GM10266 (cell line): Measurements from ENCODE around the gene CLASP1.

Experiments
- DNase-seq: peaks from one replicate; pipeline ENCODE4 v3.0.0; 2012; ENCODE audit errors: extremely low spot score
- TF ChIP-seq, protein P1 (sequence below): IDR thresholded peaks from 2 replicates; pipeline ENCODE4 v1.5.1; 2012; ENCODE audit warnings: mild to moderate bottlenecking, low read depth; ENCODE audit not compliant: control insufficient read depth, insufficient read depth; ENCODE audit errors: missing control alignments

CLASP1 gene

DNA sequence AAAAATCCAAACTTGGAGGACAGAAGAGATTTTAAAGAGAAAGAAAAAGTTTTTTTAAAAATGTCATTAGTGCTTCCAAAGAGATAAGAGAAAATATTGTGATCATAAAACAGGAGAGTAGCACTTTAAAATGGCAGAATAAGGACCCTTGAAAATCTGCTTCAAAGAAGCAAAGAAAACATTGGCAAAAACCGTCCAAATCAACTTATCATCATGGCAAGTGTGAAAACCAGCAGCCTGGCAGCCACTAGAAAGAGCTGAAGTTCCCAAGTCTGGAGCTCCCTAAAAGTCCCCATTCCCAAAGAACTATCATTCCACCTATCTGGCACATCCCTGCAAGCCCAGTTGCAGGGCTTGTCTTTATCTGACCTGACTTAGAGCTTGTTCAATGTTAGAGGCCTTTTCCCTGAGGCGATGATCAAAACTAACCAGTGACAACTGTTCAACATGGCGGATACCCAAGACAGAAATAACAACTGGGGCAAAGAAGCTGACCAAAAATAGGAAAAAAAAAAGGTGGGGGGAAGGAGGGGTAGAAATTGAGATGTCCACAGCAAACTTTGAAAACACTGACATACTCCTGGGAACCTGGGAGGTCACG lies 143.2 kb downstream of the CLASP1 start:
- TF ChIP-seq, protein P1, sequence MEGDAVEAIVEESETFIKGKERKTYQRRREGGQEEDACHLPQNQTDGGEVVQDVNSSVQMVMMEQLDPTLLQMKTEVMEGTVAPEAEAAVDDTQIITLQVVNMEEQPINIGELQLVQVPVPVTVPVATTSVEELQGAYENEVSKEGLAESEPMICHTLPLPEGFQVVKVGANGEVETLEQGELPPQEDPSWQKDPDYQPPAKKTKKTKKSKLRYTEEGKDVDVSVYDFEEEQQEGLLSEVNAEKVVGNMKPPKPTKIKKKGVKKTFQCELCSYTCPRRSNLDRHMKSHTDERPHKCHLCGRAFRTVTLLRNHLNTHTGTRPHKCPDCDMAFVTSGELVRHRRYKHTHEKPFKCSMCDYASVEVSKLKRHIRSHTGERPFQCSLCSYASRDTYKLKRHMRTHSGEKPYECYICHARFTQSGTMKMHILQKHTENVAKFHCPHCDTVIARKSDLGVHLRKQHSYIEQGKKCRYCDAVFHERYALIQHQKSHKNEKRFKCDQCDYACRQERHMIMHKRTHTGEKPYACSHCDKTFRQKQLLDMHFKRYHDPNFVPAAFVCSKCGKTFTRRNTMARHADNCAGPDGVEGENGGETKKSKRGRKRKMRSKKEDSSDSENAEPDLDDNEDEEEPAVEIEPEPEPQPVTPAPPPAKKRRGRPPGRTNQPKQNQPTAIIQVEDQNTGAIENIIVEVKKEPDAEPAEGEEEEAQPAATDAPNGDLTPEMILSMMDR, result no peak
- DNase-seq, result no peak

DNA sequence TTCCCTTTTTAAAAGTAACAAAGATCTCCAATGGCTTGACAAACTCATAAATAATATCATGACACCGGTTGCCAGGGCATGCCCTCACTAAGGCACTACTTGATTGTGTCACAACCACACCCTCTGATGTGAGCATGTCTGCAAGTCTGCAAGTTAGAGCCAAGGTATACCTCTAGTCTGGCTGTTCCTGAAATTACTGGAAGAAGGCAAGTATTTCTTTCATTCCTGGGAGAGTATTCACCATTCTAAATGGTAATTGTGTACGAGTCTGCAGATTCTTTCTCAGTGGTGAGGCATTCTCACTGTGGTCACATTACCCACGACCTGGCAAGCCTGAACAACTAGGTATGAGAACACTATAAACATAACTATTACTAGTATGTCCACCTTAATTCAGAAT lies 144.3 kb downstream of the CLASP1 start:
- TF ChIP-seq, protein P1, result no peak
- no peak for DNase-seq

DNA sequence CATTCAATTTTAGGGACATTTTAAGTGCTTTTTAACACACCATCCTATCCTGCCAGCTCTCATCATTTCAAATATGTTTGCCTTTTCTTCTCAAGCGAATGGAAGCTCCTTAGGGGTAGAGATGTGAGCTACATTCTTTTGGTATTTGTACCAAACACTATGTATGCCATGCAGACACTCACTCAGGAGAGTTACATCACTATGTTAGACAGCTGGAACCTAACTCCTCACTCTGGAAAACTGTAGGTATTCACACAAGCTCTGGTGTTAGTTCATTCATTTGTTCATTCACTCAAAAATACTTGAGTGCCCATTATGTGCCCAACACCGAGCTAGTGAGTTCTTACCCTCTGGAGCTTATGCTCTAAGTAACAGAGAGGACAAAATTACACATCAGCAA lies 144.9 kb downstream of the CLASP1 start:
- no peak for DNase-seq
- TF ChIP-seq, protein P1, result no peak

DNA sequence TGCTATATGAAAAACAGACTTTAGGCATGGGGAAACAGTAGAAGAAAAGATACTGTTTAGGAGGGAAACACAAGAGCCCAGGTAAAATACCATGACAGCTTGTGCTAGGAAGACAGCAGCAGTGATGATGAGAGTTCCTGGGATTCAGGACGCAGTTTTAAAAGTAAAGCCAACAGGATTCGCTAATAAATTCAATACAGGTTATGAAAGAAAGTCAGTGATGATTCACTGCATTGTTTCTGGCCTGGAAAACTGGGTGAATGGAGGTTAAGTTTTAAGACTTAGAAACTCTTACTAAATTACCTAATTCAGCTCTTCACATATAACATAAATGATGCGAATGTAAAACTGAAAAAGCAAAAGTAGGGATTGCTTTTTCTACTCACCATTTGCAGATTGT lies 146.5 kb downstream of the CLASP1 start:
- TF ChIP-seq, protein P1, result no peak
- no peak for DNase-seq

DNA sequence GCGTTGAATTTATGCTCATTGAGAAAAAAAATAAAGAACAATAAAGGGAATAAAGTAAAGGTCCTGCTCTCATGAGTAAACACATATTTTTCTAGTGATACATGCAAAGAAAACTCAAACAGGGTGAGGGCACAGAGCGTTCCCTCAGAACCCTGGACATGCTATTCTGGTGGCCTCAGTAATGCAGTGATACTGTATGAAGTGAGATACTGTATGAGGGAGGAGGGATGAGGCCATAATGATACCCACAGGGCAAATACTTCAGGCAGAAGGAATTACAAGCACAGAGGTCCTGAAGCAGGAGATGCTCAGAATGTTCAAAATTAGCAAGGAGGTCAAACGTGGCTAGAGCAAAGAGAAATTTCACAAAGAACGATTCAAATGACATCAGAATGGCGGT lies 147.0 kb downstream of the CLASP1 start:
- DNase-seq, result no peak

DNA sequence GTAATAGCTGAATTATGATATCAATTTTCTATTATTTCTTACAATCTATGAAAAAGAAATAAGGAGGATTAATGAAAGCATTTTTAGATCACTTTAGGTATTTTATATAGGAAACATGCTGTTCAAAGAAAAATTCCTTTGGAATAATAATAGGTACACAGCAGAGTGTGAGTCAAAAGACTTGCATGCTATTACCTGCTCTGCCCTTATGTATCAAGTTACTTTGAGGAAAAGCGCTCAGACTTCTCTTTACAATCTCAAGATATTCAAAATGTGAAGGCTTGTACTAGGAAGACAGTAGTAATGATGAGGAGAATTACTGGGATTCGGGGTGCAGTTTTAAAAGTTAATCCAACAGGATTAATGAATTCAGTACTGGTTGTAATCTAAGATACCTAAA lies 147.7 kb downstream of the CLASP1 start:
- TF ChIP-seq, protein P1, result no peak
- DNase-seq, result no peak

More for the DNA sequence above, 147.0 kb downstream of the CLASP1 start:
- TF ChIP-seq, protein P1, result no peak

DNA sequence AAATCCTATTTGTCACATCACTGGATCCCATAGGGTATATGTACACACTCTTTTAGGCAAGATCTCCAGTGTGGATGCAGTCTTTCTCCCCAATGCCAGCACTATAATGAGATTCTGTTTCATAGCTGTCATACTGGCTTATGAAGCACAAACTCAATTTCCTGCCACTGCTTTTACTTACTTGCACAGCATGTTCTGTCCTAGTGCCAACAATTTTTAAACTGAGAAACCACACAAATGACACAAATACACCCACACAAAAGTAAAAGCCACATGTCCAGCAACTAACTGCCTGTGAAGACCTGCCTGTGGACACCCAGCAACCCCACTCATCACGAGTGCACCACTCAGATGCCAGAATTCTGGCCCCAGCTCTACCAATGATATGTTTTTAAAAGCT lies 148.2 kb downstream of the CLASP1 start:
- TF ChIP-seq, protein P1, result no peak
- peak; percentile 32 for DNase-seq
